HG03432 (cell line): ENCODE results near the gene FZD10.

Experiments used
- ATAC-seq: cut with Tn5 transposase; IDR thresholded peaks from one replicate; pipeline ENCODE4 v1.9.1; 2021; ENCODE audit warnings: mild to moderate bottlenecking, moderate library complexity; ENCODE audit not compliant: unreplicated experiment

FZD10 gene

DNA sequence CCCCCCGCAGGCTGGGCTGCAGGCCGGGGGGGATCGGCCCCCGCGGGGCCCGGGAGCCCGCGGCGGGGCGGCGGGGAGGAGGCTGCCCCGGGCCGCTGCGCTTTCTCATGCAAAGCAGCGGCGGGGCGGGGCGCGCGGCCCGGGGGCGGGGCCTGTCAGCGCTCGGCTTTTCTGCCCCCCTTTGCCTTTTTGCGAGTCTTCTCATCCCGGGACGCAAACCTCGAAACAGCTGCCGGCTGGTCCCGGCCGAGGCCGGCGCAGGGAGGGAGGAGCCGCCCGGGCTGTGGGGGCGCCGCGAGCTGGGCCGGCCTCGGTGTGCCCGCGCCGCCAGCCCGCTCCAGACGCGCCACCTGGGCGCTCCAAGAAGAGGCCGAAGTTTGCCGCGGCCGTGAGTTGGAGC is at the start of gene FZD10:
TSS of gene FZD10 (plus strand) at position 198 of the 400 bp plus-strand sequence. CDS start 479 bp downstream, outside the sequence.
- ATAC-seq: no peak

- no peak for ATAC-seq
These were observed 47.3 kb upstream of the FZD10 start for GRCh38 chr12:130114952-130115351.

GRCh38 chr12:130115646-130116045 is 46.6 kb upstream of the FZD10 start:
- ATAC-seq: no peak

DNA sequence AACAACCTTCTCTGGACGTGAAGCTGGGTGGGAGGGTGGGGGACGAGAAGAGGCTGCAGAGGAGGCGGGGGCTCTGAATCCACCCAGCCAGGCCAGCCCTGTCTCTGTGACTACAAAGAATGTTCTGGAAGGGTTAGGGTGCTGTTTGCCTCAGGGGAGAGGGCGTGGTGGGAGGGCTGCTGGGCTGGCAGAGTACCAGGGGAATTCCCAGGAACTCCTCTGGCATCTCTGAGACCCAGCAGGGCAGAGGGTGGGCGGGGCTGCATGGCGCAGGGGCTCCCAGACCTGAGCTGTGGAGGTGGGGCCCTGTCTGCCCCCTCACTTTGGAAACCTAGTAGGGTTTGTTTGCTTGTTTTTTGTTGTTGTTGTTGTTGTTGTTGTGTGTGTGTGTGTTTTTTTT is 45.5 kb upstream of the FZD10 start:
- no peak for ATAC-seq

- no peak for ATAC-seq
These were observed 45.0 kb upstream of the FZD10 start for GRCh38 chr12:130117233-130117632.

- ATAC-seq: no peak
These were observed 44.6 kb upstream of the FZD10 start for GRCh38 chr12:130117701-130118100.

GRCh38 chr12:130118181-130118580 is 44.1 kb upstream of the FZD10 start:
- ATAC-seq: no peak

- ATAC-seq: no peak
These were observed 42.9 kb upstream of the FZD10 start for GRCh38 chr12:130119241-130119861.

DNA sequence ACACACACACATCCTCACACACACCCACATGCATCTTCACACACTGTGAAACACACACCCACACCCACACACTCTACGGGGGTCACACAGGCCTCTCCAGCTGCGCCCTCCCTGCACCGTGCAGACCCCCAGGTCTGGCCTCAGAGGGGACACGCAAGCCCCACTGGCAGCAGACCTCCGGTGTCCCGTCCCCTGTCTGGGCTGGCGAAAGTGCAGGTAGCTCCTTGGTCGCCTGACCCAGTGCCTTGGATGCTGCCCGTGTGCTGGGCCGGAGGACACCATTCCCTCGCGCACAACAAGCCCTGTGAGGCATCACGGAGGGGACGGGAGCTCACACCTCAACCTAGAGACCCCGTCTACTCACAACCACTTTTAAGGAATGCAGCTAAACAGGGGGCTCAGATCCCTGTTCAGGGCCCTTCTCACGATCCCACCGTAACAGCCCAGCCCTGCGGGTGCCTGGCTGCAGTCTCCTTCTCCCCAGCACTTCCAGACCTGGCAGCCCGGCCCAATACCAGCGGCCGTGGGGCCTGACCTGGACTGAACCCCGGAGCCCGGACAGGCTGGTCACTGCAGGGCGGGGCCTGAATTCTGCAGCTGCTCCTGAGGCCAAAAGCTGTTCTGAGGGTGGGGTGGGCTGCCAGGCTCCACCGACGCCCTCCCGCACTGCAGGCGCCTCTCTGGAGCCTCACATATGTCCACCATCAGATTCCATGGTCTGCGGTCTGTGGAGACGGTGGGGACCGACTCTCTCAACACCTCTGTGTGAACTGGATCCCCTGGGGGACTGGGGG is 42.1 kb upstream of the FZD10 start:
- no peak for ATAC-seq

DNA sequence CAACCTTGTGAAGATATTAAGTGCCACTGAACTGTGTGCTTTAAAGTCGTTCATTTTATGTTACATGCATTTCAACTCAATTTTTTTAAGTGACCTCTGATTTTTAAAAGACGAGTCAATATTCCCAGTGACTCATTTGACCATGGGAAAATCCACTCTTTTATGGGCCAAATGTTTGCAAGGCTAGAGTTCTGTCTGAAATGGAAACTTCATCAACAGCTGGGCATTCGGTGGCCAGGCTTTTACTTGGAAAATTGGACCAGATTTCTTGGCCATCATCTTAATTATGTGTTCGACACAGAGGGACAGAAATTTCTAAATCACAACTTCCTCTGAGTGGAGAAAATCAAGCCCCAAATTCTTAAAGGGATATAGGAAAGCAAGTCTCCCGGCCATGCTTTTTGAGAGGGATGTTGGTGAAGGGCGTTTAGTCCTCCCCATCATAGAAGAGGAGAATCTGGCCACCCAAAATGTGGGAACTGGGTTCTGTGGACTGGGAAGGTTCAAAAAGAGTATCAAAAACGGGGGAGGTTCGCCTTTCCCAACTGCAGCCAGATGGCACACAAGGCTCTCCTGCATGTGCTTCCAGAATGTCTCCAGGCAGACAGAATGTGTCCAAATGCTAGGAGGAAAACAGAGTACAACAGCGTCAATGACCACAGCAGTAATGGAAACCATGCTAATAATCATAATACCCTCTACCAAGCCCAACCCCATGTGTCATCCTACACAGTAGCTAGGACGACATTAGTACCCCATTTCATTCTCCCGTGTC is 40.9 kb upstream of the FZD10 start:
- no peak for ATAC-seq

DNA sequence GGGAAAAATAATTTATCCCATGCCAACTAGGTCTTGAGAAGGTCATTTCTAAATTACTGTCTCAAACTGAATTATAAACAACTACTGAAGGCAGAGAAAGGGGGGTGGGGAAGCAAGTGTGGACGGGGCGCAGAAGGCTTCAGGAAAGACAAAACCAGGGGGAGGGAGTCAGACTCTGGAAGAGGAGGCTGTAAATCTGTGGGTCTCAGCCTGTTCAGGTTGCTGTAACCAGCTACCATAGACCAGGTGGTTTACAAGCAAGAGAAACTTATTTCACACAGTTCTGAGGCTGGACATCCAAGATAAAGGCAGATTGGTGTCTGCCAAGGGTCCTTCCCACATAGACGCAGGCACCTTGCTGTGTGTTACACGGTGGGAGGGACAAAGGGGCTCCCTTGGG is 39.9 kb upstream of the FZD10 start:
- ATAC-seq: no peak

- ATAC-seq: no peak
These were observed 38.2 kb upstream of the FZD10 start for GRCh38 chr12:130124106-130124505.

DNA sequence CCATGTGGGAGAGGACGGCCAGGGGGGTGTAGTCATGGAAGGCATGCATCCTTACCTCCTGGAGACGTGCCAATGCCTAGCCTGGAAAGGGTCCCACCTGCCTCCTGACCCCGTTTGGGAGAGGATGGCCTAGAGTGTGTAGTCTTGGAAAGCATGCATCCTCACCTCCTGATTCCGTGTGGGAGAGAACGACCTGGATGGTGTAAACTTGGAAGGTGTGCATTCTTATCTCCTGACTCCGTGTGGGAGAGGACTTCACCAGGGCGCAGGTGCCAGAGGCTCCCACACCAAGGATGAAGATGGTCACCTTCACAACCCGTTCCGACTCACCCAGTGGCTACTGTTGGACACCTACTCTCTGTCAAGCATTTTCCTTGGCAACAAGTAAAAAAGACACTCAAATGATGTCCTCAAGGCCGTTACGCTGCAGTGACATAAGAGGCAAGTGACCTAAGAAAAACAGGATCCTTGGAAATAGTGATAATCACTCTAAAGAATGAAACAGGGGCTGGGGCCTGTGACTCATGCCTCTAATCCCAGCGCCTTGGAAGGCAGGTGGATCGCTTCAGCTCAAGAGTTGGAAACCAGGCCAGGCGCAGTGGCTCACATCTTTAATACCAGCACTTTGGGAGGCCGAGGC is 37.5 kb upstream of the FZD10 start:
- no peak for ATAC-seq

DNA sequence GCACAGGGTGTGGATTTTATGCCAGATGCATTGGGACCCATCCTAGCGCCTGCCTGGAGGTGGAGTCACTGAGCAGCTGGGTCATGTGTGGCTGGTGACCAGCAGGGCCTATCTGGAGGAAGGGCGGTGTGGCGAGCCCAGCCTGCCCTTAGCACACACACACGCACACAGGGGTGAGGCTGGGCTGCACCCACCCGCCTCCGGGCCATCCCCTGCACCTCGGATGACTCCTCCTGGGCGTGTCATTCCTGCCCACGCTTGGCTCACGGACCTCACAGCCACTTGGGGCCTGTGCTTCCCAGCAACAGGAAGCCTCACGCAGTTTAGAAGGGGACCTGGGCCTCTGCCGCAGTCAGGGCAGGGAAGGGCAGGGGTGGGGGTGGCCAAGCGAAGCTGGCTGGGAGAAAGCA is 36.2 kb upstream of the FZD10 start:
- no peak for ATAC-seq

- no peak for ATAC-seq
These were observed 34.7 kb upstream of the FZD10 start for GRCh38 chr12:130127532-130127911.

DNA sequence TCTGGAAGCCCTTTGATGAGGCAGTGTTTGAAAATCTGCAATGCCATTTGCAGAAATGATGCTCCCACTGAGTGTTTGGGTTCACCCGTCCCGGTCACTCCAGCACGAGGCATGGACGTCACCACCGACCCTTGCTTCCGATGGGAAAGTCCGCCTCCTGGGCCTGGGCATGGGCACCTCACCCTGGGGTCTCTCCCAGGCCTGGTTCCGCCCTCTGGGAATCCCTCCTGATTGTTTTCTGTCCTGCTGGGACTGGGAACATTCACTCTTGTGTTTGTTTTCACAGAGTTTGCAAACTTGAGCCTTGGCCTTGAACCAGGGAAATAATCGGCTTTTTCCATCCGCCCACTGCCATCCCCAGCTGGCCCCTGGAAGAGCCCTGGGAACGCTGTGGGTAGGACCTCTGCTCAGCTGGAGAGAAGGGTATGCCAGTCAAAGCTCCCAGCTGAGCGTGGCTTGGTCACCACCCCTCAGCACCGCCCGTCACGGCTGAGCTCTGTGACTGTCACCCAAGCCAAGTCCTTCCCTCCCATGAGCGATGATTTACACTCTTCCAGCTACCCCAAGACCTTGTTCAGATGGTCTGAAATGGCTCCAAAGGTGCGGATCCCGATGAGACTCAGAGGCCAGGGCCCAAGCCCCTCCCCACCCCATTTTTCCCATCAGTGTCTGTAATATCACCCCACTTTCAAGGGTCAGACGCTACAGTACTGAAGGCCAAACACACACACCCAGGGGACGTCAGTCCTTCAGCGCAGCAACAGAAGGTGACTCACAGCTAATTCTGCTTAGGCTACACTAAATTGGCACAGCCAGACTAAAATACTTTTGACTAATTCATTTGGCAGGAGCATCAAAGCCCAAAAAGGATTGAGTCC is 34.1 kb upstream of the FZD10 start:
- ATAC-seq: no peak

DNA sequence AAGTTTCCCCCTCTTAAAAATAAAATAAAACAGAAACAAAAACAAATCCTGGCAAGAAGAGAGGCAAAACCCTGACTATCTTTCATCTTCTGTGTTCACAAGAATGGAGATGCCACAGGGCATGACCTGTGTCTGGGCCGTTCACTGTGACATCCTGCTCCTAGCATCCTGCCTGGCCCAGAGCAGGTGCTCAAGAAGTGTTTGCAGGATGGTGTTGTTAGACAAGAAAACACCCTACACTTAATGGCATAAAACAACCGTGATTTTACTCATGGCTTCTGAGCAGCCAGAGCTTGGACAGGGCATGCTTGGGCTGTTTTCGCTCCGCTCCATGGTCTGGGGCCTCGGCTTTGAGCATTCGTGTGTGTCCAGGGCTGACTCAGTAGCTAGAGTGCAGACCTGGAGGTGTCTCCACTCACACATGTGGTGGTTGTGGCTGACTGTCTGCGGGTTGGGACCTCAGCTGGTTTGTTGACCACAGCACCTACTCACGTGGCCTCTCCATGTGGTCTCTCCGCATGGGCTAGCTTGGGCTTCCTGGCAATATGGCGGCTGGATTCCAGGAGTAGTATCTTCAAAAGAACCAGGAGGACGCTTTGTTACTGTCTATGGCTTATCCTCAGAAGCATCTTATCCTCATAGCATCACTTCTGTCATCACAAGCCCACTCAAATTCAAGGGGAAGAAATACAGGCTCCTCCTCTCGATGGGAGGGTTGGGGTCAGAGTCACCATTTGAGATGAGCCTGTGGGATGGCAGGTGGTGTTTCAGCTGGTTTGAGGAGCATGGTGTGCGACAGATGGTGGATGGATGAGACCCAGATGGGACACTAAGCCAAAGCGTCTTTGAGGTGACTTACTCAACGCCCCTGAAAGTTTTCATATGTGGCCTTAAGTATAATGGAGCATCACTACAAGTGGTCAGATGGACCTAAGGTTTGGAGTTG is 33.2 kb upstream of the FZD10 start:
- ATAC-seq: no peak

- no peak for ATAC-seq
These were observed 31.9 kb upstream of the FZD10 start for GRCh38 chr12:130130346-130130745.

DNA sequence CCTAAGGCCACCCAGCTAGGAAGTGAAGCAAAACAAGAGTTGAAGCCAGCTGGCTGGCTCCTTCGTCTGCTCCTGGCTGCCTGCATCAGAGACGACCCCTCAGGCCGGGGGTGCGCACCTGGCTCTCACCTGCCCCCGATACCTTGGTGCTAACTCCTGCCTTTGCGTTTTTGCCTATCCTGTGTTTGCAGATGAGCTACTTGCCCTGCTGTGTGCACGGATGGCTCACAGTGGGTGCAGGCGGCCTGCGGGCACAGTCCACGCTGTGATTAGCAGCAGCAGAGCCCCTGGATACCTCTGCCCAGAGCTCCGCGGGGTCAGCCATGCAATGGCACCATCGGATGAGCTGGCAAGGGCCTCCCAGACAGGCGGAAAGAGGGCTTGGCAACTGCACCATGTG is 31.2 kb upstream of the FZD10 start:
- no peak for ATAC-seq
